Stimulated activated naive CD8-positive, alpha-beta T cell treated with anti-CD3 and anti-CD28 coated beads, Interleukin-15, Interleukin-2, amounts not matched to agents 100 ng/mL and 50 ng/mL, for 24 hours (primary cell): ENCODE data around the gene MGAT5B.

Experiments
- H3K27ac Mint-ChIP-seq: one replicate; pipeline ENCODE4 v1.8.0; 2021; ENCODE audit warnings: mild to moderate bottlenecking, mixed read lengths
- H3K27me3 Mint-ChIP-seq: one replicate; pipeline ENCODE4 v1.8.0; 2021; ENCODE audit warnings: mixed read lengths
- H3K36me3 Mint-ChIP-seq: one replicate; pipeline ENCODE4 v1.8.0; 2021; ENCODE audit warnings: low read depth, mixed read lengths
- H3K4me1 Mint-ChIP-seq: one replicate; pipeline ENCODE4 v1.8.0; 2021; ENCODE audit warnings: low read depth, mixed read lengths
- H3K4me3 Mint-ChIP-seq: one replicate; pipeline ENCODE4 v1.8.0; 2021; ENCODE audit warnings: mild to moderate bottlenecking, mixed read lengths
- H3K9me3 Mint-ChIP-seq: one replicate; pipeline ENCODE4 v1.8.0; 2021; ENCODE audit warnings: mixed read lengths

Gene MGAT5B

DNA sequence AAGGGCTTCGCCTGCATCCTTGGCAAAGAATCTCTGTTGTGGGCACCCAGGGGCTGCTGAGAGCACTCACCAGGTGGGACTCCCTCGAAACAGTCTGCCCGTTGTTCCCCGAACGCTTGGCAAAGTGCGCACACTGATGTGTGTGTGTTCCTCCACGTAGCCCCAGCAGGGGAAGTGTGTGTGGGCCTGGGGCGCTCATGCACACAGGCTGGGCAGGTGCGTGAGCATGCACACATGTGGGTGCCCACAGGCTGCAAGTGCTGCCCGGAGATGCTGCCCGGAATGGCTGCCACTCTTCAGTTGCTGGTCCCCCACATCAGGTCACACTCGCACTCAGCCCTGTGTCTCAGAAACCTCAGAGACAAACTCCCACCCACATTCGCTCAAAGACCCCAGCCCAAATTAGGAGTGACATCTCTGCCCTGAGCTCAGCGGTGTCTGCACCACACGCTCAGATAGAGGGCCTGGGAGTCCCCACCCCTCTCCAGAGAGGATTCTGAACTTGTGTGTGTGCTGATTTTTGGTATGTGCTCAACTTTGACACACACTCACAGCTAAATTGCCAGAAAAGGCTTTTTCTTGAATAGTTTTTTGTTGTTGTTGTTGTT is 119.4 kb downstream of the MGAT5B start:
- Mint-ChIP-seq H3K27ac (no peak overlapping the region), H3K9me3 (no peaks in the 10 kb centered on the region), H3K4me3 (no peak overlapping the region), H3K4me1 (peaks cover 11% of the 10 kb centered on the region), H3K27me3 (no peaks in the 10 kb centered on the region), H3K36me3 (no peaks in the 10 kb centered on the region)

DNA sequence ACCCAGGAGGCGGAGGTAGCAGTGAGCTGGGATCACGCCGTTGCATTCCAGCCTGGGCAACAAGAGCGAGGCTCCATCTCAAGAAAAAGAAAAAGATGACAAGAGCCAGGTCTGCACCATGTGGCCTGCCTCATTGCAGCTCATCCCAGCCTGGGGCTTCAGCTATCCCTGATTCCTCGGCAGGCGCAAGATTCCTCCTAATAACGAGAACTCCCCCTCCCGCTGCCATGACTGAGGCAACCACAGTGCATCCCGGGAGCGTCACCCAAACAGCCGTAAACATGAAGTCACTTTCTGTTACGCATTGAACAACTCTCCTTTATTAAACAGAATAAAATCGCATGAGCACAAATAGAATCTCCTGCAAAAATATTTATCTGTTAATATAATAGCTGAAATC is 120.6 kb downstream of the MGAT5B start:
- H3K36me3 Mint-ChIP-seq = no peaks in the 10 kb centered on the region
- H3K27me3 Mint-ChIP-seq = no peaks in the 10 kb centered on the region
- no peaks in the 10 kb centered on the region for H3K9me3 Mint-ChIP-seq
- no peak overlapping the region for H3K4me3 Mint-ChIP-seq
- no peak overlapping the region for H3K27ac Mint-ChIP-seq
- H3K4me1 Mint-ChIP-seq = peaks cover 3% of the 10 kb centered on the region

DNA sequence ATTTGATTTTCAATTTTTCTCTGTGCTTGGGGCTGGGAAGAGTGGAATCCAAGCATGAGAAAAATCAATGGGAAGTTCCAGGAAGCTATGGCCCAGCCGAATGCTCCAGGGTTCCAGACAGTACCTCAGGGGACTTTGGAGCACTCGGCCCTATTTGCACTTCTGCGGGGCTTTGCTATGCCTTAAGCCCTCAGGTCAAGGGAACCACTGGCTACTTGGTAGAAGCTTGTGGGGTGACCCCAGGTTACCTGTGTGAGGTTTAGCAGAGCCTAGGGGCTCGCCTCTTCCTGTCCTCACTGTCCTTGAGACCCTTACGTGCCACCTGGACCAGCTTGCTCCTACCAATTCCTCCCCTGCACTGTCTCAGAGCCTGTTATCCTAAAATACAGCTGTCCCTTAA is 121.3 kb downstream of the MGAT5B start:
- Mint-ChIP-seq H3K4me1 (peaks cover 9% of the 10 kb centered on the region), H3K9me3 (no peaks in the 10 kb centered on the region), H3K27ac (no peak overlapping the region), H3K27me3 (no peaks in the 10 kb centered on the region), H3K4me3 (no peak overlapping the region), H3K36me3 (no peaks in the 10 kb centered on the region)

DNA sequence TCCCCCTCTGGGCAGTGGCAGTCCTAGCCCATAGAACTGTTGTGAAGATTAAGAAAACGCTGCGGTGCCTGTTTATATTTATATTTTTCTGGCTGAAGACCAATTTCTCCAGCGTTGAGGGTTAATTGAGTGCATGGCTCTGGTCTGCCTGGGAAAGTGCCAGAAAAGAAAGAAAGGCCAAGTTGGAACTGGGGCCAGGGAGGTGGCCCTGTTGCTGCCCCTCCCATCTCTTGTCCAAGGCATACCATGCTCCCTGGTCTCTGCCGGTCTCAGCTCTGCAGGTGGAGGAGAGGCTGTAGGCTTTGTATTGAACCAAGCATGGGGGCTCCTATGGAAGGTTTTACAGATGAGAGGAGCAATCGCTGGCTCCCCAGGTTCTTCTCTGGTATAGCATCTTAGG is 124.7 kb downstream of the MGAT5B start:
- Mint-ChIP-seq H3K36me3 (no peaks in the 10 kb centered on the region), H3K27me3 (no peaks in the 10 kb centered on the region), H3K9me3 (no peaks in the 10 kb centered on the region)

DNA sequence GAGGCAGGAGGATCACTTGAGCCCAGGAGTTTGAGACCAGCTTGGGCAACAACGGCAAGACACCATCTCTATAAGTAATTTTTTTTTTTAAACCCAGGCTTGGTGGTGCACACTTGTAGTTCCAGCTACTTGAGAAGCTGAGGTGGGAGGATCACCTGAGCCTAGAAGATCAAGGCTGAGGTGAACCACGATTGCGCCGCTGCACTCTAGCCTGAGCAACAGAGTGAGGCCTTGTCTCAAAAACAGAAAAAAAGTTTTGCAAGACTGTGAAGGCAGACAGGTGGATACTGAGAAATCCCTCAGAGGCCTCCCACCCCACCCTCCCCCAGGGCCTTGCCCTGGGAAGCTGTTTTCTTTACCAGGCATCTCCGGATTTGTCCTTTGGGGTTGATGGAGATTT is 125.4 kb downstream of the MGAT5B start:
- H3K27me3 Mint-ChIP-seq = no peaks in the 10 kb centered on the region
- H3K9me3 Mint-ChIP-seq = no peaks in the 10 kb centered on the region
- H3K27ac Mint-ChIP-seq = no peak overlapping the region
- H3K4me1 Mint-ChIP-seq = peaks cover 39% of the 10 kb centered on the region
- H3K4me3 Mint-ChIP-seq = no peak overlapping the region
- no peaks in the 10 kb centered on the region for H3K36me3 Mint-ChIP-seq

More for the DNA sequence above, 124.7 kb downstream of the MGAT5B start:
- Mint-ChIP-seq H3K4me1 (peaks cover 31% of the 10 kb centered on the region), H3K4me3 (no peak overlapping the region), H3K27ac (no peak overlapping the region)

DNA sequence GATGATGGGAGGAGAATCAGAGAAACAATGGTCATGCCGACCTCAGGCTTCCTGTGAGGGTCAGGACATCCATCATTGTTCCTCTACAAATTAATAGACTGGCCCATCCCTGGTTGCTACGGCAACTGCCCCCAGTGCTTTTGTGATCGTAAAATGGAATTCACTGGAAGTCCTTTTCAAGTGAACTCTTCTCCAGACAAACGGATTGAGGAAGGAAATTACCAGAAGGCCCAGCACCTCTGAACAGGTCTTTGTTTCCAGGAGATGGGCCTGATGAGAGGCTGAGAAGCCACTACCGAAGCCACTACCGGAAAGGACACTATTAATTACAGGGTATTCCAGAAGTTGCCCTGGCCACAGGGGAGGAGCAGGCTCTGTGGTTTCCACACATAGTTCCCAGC is 126.0 kb downstream of the MGAT5B start:
- Mint-ChIP-seq H3K9me3 (no peaks in the 10 kb centered on the region), H3K4me1 (peaks cover 44% of the 10 kb centered on the region), H3K27ac (no peak overlapping the region)

DNA sequence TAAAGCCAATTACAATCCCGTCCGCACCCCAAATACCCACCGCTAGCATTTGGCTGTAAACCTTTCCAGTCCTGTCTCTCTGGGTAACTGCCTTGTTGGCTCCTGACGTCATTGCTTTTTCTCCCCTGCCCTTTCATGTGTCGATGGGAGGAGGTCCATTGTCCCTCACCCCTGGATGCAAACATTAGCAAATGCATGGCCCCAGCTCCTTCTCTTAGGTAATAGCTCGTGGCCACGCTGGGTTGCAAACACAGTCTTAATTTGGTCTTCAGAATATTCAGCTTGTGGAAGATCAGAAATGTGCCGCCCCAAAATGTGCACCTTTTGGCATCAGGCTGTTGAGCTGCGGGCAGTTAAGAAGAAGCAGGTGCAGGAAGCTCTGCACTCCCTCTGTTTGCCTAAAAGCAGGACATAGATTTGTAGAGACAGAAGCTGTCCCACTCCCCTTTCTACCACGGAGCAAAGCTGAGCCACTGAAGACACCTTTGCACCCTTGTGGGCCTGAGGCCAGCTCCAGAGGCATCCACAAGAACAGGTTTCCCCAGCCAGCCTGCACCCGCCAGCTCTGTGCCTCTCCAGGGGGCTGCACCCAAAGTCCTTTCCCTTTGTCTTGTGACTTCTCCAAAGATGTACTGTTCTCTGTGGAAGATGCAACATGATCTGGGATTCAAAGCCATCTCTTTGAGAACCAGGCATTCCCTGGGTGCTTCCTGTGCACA is 127.3 kb downstream of the MGAT5B start:
- Mint-ChIP-seq H3K27me3 (no peaks in the 10 kb centered on the region), H3K4me3 (no peak overlapping the region), H3K4me1 (peaks cover 44% of the 10 kb centered on the region), H3K36me3 (no peaks in the 10 kb centered on the region), H3K9me3 (no peaks in the 10 kb centered on the region), H3K27ac (no peak overlapping the region)

More for the DNA sequence above, 126.0 kb downstream of the MGAT5B start:
- Mint-ChIP-seq H3K27me3 (no peaks in the 10 kb centered on the region), H3K36me3 (no peaks in the 10 kb centered on the region), H3K4me3 (no peak overlapping the region)

DNA sequence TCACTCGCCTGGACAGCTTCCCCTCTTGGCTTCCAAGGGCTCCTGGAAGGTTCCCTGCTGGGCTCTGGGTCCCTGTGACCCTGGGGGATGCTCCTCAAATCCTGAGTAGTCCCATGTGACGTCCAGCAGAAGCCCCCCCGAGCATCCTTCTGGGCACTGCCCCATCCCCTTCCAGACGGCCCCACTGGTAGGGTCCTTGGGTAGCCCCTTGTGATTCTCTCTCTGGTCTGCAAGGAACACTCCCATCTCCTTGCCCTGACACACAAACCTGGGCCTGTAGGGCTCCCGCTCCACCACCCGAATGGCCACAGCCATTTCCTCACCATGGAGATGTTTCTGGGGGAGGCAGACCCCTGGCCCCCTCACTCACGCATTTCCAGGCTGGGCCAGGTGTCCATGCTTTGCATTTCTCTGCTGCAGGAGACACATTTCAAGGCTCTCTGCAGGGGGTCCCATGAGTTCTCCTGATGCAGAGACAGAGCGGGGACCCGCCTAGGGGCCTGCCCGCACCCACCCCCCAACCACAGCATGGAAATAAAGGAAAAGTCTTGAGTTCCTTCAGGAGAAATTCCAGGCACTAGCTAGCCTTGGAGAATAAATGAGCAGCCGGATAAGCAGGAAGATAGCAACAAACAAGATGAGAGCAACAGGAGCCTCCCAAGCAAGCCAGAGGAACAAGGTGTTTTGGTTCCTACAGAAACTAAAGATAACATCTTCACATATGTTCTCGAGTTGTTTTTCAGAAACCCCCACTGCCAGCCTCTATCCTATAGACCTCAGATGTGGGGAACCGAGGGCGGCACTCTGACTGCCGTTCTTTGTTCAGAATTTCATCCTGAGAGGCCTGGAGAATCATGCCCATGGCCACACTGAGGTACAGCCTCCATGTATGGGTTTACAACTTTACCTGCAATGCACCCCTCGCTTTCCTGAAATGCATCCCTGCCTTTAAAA is 128.8 kb downstream of the MGAT5B start:
- Mint-ChIP-seq H3K9me3 (no peaks in the 10 kb centered on the region), H3K36me3 (no peaks in the 10 kb centered on the region), H3K27ac (peak overlapping the region; percentile 92), H3K4me3 (peak overlapping the region; percentile 30), H3K4me1 (peaks cover 44% of the 10 kb centered on the region), H3K27me3 (no peaks in the 10 kb centered on the region)

DNA sequence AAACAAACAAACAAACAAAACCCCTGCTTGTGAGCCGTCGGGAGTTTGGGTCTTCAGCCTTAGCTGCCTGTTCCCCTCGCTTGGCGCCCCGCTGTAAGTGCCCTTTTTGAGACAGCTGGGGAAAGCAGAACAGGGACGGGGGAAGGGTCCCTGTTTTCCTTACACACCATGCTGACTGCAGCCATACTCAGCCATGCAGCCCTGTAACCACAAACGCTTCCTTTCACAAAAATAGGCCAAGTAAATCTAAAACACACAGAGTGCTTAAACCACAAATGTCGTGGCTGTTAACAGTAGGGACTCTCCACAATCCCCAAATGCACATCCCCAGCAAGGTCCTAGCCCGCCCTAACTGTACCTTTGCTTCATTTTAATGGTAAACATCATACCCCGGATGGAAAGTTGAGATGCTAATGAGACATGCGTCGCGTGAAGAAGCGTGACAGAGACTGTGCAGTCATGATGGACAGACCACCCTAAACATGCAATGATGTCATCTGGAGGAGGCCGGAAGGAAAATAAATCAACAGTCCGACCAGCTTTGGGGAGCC is 129.9 kb downstream of the MGAT5B start:
- H3K4me1 Mint-ChIP-seq = peaks cover 44% of the 10 kb centered on the region
- H3K9me3 Mint-ChIP-seq = no peaks in the 10 kb centered on the region
- H3K4me3 Mint-ChIP-seq = peak overlapping the region; percentile 71
- H3K27ac Mint-ChIP-seq = peak overlapping the region; percentile 92
- H3K36me3 Mint-ChIP-seq = no peaks in the 10 kb centered on the region
- no peaks in the 10 kb centered on the region for H3K27me3 Mint-ChIP-seq

DNA sequence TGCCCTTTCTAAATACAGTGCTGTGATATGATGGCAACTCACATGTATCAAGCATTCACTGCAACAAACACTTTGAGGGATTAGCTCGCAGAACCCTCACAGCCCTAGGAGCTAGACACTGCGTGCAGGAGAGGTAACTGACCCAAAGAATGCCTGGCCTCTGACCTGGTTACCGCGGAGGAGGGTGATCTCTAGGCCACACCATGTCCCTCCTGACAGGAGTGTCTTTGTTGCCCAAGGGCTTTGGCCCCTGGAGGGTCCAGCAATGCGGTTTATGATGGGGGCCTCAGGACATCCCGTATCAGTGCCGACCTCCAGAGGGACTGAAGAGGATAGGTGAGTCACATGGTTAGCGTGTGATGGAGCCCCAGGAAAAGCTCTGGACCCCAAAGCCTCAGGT is 130.6 kb downstream of the MGAT5B start:
- Mint-ChIP-seq H3K36me3 (no peaks in the 10 kb centered on the region), H3K27me3 (no peaks in the 10 kb centered on the region), H3K4me3 (peak overlapping the region; percentile 71), H3K27ac (peak overlapping the region; percentile 92), H3K9me3 (no peaks in the 10 kb centered on the region), H3K4me1 (peaks cover 40% of the 10 kb centered on the region)
